Upper lobe of right lung (tissue), 1 donor: ENCODE data around the gene LRP2. TPM values are rescaled to one million over a fixed set of nuclear protein-coding genes. Genes with fewer than 3 reads are reported as not detected.

Source experiments
- ATAC-seq: fragments of 200-7000 bp; cut with Tn5 transposase; one replicate; pipeline ENCODE4 v1.9.1; 2020; ENCODE audit warnings: mild to moderate bottlenecking, moderate library complexity
- DNase-seq: peaks from one replicate; pipeline ENCODE4 v3.0.0-alpha.2; 2020
- H3K27ac ChIP-seq: fragments of 200-600 bp; one replicate; pipeline ENCODE4 v1.8.0; 2022
- H3K27me3 ChIP-seq: fragments of 200-600 bp; one replicate; pipeline ENCODE4 v1.8.0; 2022; ENCODE audit warnings: mild to moderate bottlenecking
- H3K36me3 ChIP-seq: fragments of 200-600 bp; one replicate; pipeline ENCODE4 v1.8.0; 2022
- H3K4me1 ChIP-seq: fragments of 200-600 bp; one replicate; pipeline ENCODE4 v1.8.0; 2022
- H3K4me3 ChIP-seq: fragments of 200-600 bp; one replicate; pipeline ENCODE4 v1.8.0; 2022; ENCODE audit warnings: mild to moderate bottlenecking
- H3K9me3 ChIP-seq: fragments of 200-600 bp; one replicate; pipeline ENCODE4 v1.8.0; 2022
- CTCF ChIP-seq: fragments of 200-600 bp; IDR thresholded peaks from one replicate; pipeline ENCODE4 v1.8.0; 2022; ENCODE audit warnings: antibody characterized with exemption
- intact Hi-C: fragments of 100-400 bp; cut with DNase I; formaldehyde crosslinking; loops from one replicate; pipeline ENCODE4 v1.11.0; 2022
- total RNA-seq: library from RNA; stranded (reverse); fragmentation: NEBNext Ultra II Directional; extraction: Animal tissue kit (Norgen Biotek cat#: 25700); gene quantifications from one replicate; pipeline ENCODE4 v1.2.1, GENCODE V29; 2021
- donor health status: DM: no; HTN: yes; CAD: no; lungs with severe emphysema.

LRP2 gene
- total RNA-seq, 1 donor from 2014 or later: 36.6 TPM

GRCh38 chr2:169225906-169226305, 136.4 kb downstream of the LRP2 start:
- Histone ChIP-seq H3K36me3 (no peaks in the 10 kb centered on the region), H3K27me3 (no peaks in the 10 kb centered on the region), H3K4me3 (no peak overlapping the region), H3K4me1 (no peaks in the 10 kb centered on the region), H3K9me3 (no peaks in the 10 kb centered on the region), H3K27ac (no peak overlapping the region)
- no peak for TF ChIP-seq CTCF
- ATAC-seq (no peak), DNase-seq (no peak)
- intact Hi-C loops: no loop called here

- no peak overlapping the region for H3K27ac ChIP-seq
- no peaks in the 10 kb centered on the region for H3K36me3 ChIP-seq
- H3K4me1 ChIP-seq: no peaks in the 10 kb centered on the region
- no peak for TF ChIP-seq CTCF
- DNase-seq (no peak), ATAC-seq (no peak)
- no peak overlapping the region for H3K4me3 ChIP-seq
- intact Hi-C loops: no loop called here
- no peaks in the 10 kb centered on the region for H3K9me3 ChIP-seq
- no peaks in the 10 kb centered on the region for H3K27me3 ChIP-seq
These were observed 137.0 kb downstream of the LRP2 start for GRCh38 chr2:169225233-169225750.

GRCh38 chr2:169222665-169223064, 139.7 kb downstream of the LRP2 start:
- no peaks in the 10 kb centered on the region for H3K36me3 ChIP-seq
- intact Hi-C loops: no loop called here
- no peak overlapping the region for H3K27ac ChIP-seq
- no peak for TF ChIP-seq CTCF
- no peaks in the 10 kb centered on the region for H3K4me1 ChIP-seq
- H3K4me3 ChIP-seq: no peak overlapping the region
- ATAC-seq (no peak), DNase-seq (no peak)
- no peaks in the 10 kb centered on the region for H3K9me3 ChIP-seq
- H3K27me3 ChIP-seq: no peaks in the 10 kb centered on the region

- Histone ChIP-seq H3K27me3 (no peaks in the 10 kb centered on the region), H3K9me3 (no peaks in the 10 kb centered on the region), H3K4me1 (no peaks in the 10 kb centered on the region), H3K36me3 (no peaks in the 10 kb centered on the region), H3K4me3 (no peak overlapping the region), H3K27ac (no peak overlapping the region)
- DNase-seq (no peak), ATAC-seq (no peak)
- peak; percentile 31 for TF ChIP-seq CTCF
- intact Hi-C loops: no loop called here
These were observed 140.5 kb downstream of the LRP2 start for GRCh38 chr2:169221745-169222369.

- intact Hi-C loops: no loop called here
- ATAC-seq (no peak), DNase-seq (no peak)
- Histone ChIP-seq H3K27ac (no peak overlapping the region), H3K4me3 (no peak overlapping the region), H3K27me3 (no peaks in the 10 kb centered on the region), H3K9me3 (no peaks in the 10 kb centered on the region), H3K36me3 (no peaks in the 10 kb centered on the region), H3K4me1 (no peaks in the 10 kb centered on the region)
- no peak for TF ChIP-seq CTCF
These were observed 151.4 kb downstream of the LRP2 start for GRCh38 chr2:169210917-169211316.

GRCh38 chr2:169208026-169208425, 154.3 kb downstream of the LRP2 start:
- H3K27ac ChIP-seq: no peak overlapping the region
- no peaks in the 10 kb centered on the region for H3K36me3 ChIP-seq
- H3K9me3 ChIP-seq: no peaks in the 10 kb centered on the region
- no peak overlapping the region for H3K4me3 ChIP-seq
- no peak for ATAC-seq
- TF ChIP-seq CTCF: no peak
- H3K27me3 ChIP-seq: no peaks in the 10 kb centered on the region
- intact Hi-C loops: no loop called here
- H3K4me1 ChIP-seq: no peaks in the 10 kb centered on the region
- no peak for DNase-seq
